ENCODE results near the gene ANO2.

ANO2 gene

GRCh38 chr12:5947006-5947405, 1.9 kb upstream of the ANO2 start:
- no peak for DNase-seq

GRCh38 chr12:5946388-5946787, 1.3 kb upstream of the ANO2 start:
- Histone ChIP-seq H4K91ac (ENCODE audit: low read length) (no peak overlapping the region), H3K79me1 (replicated peaks; ENCODE audit: low read length, poor library complexity, severe bottlenecking) (no peaks in the 10 kb centered on the region), H2BK120ac (ENCODE audit: low read depth, low read length) (no peak overlapping the region), H3K27ac (ENCODE audit: low read length, poor library complexity, severe bottlenecking) (no peak overlapping the region), H3K9ac (ENCODE audit: low read length) (no peak overlapping the region), H3K14ac (ENCODE audit: low read length in 2 of 2) (no peak overlapping the region), H2BK12ac (ENCODE audit: low read length in 2 of 2) (no peak overlapping the region), H3K4me1 (ENCODE audit: control insufficient read depth, insufficient read depth, low read depth, low read length) (peaks cover 6% of the 10 kb centered on the region), H3K4ac (ENCODE audit: low read depth in 1 of 2, low read length in 2 of 2) (no peak overlapping the region), H3K36me3 (ENCODE audit: control insufficient read depth in 1 of 2, insufficient read depth in 2 of 2, low read depth in 1 of 2, low read length in 2 of 2) (no peaks in the 10 kb centered on the region), H2BK15ac (ENCODE audit: low read depth, poor library complexity, severe bottlenecking) (no peak overlapping the region), H2AK5ac (ENCODE audit: low read length, severe bottlenecking) (no peak overlapping the region), H3K4me3 (ENCODE audit: insufficient read depth in 1 of 2, low read depth in 1 of 2, low read length in 2 of 2) (no peak overlapping the region), H4K8ac (ENCODE audit: low read length) (no peak overlapping the region), H2BK5ac (ENCODE audit: low read depth, low read length, poor library complexity, severe bottlenecking) (no peak overlapping the region), H3K4me2 (ENCODE audit: low read length, poor library complexity, severe bottlenecking) (no peak overlapping the region), H3K18ac (ENCODE audit: low read depth in 1 of 2, low read length in 2 of 2) (no peak overlapping the region), H2AFZ (ENCODE audit: low read depth, low read length) (no peak overlapping the region), H3K23ac (ENCODE audit: low read length in 2 of 2) (no peak overlapping the region), H3K9me3 (ENCODE audit: control insufficient read depth, low read length) (no peaks in the 10 kb centered on the region), H3K27me3 (ENCODE audit: control insufficient read depth in 1 of 2, insufficient read depth in 1 of 2, low read length in 2 of 2) (peaks cover 75% of the 10 kb centered on the region in 2 experiments)
- 71% methylated on average over 2 of the region's 2 CpGs for WGBS
- no peak for DNase-seq

More at GRCh38 chr12:5947006-5947405, 1.9 kb upstream of the ANO2 start:
- Histone ChIP-seq H2BK12ac (ENCODE audit: low read length in 2 of 2) (no peak overlapping the region), H4K8ac (ENCODE audit: low read length) (no peak overlapping the region), H3K4ac (ENCODE audit: low read depth in 1 of 2, low read length in 2 of 2) (no peak overlapping the region), H3K23ac (ENCODE audit: low read length in 2 of 2) (no peak overlapping the region), H3K4me1 (ENCODE audit: control insufficient read depth, insufficient read depth, low read depth, low read length) (peaks cover 6% of the 10 kb centered on the region), H2AFZ (ENCODE audit: low read depth, low read length) (no peak overlapping the region), H2BK120ac (ENCODE audit: low read depth, low read length) (no peak overlapping the region), H3K18ac (ENCODE audit: low read depth in 1 of 2, low read length in 2 of 2) (no peak overlapping the region), H3K14ac (ENCODE audit: low read length in 2 of 2) (no peak overlapping the region), H3K9me3 (ENCODE audit: control insufficient read depth, low read length) (no peaks in the 10 kb centered on the region), H2BK5ac (ENCODE audit: low read depth, low read length, poor library complexity, severe bottlenecking) (no peak overlapping the region), H3K4me3 (ENCODE audit: insufficient read depth in 1 of 2, low read depth in 1 of 2, low read length in 2 of 2) (no peak overlapping the region), H3K9ac (ENCODE audit: low read length) (no peak overlapping the region), H2BK15ac (ENCODE audit: low read depth, poor library complexity, severe bottlenecking) (no peak overlapping the region), H3K79me1 (replicated peaks; ENCODE audit: low read length, poor library complexity, severe bottlenecking) (no peaks in the 10 kb centered on the region), H3K27me3 (ENCODE audit: control insufficient read depth in 1 of 2, insufficient read depth in 1 of 2, low read length in 2 of 2) (peaks cover 77 to 81% of the 10 kb centered on the region in 2 experiments), H3K36me3 (ENCODE audit: control insufficient read depth in 1 of 2, insufficient read depth in 2 of 2, low read depth in 1 of 2, low read length in 2 of 2) (no peaks in the 10 kb centered on the region), H2AK5ac (ENCODE audit: low read length, severe bottlenecking) (no peak overlapping the region), H3K4me2 (ENCODE audit: low read length, poor library complexity, severe bottlenecking) (no peak overlapping the region), H4K91ac (ENCODE audit: low read length) (no peak overlapping the region), H3K27ac (ENCODE audit: low read length, poor library complexity, severe bottlenecking) (no peak overlapping the region)
- WGBS, result 80% methylated on average over 1 of the region's 1 CpG

- peak overlapping the region; percentile 57 to 74 for H3K4me3 ChIP-seq (ENCODE audit: insufficient read depth in 1 of 2, low read depth in 1 of 2, low read length in 2 of 2)
- 2% methylated on average over 12 of the region's 12 CpGs for WGBS
- no peak for DNase-seq
- H3K79me1 ChIP-seq (replicated peaks; ENCODE audit: low read length, poor library complexity, severe bottlenecking), result no peaks in the 10 kb centered on the region
- H3K27me3 ChIP-seq (ENCODE audit: control insufficient read depth in 1 of 2, insufficient read depth in 1 of 2, low read length in 2 of 2), result peaks cover 61 to 69% of the 10 kb centered on the region in 2 experiments
- no peak overlapping the region for H2BK12ac ChIP-seq (ENCODE audit: low read length in 2 of 2)
- H3K4ac ChIP-seq (ENCODE audit: low read depth in 1 of 2, low read length in 2 of 2), result no peak overlapping the region
- H4K8ac ChIP-seq (ENCODE audit: low read length), result no peak overlapping the region
- H3K14ac ChIP-seq (ENCODE audit: low read length in 2 of 2), result no peak overlapping the region
- H2AK5ac ChIP-seq (ENCODE audit: low read length, severe bottlenecking), result no peak overlapping the region
- no peak overlapping the region for H2BK15ac ChIP-seq (ENCODE audit: low read depth, poor library complexity, severe bottlenecking)
- no peak overlapping the region for H2BK5ac ChIP-seq (ENCODE audit: low read depth, low read length, poor library complexity, severe bottlenecking)
- no peak overlapping the region for H4K91ac ChIP-seq (ENCODE audit: low read length)
- no peaks in the 10 kb centered on the region for H3K9me3 ChIP-seq (ENCODE audit: control insufficient read depth, low read length)
- no peak overlapping the region for H2AFZ ChIP-seq (ENCODE audit: low read depth, low read length)
- no peaks in the 10 kb centered on the region for H3K36me3 ChIP-seq (ENCODE audit: control insufficient read depth in 1 of 2, insufficient read depth in 2 of 2, low read depth in 1 of 2, low read length in 2 of 2)
- no peak overlapping the region for H3K27ac ChIP-seq (ENCODE audit: low read length, poor library complexity, severe bottlenecking)
- peak overlapping the region; percentile 94 for H3K4me2 ChIP-seq (ENCODE audit: low read length, poor library complexity, severe bottlenecking)
- peak overlapping the region; percentile 66 for H3K9ac ChIP-seq (ENCODE audit: low read length)
- H3K23ac ChIP-seq (ENCODE audit: low read length in 2 of 2), result no peak overlapping the region
- H2BK120ac ChIP-seq (ENCODE audit: low read depth, low read length), result no peak overlapping the region
- H3K18ac ChIP-seq (ENCODE audit: low read depth in 1 of 2, low read length in 2 of 2), result no peak overlapping the region
- peaks cover 6% of the 10 kb centered on the region for H3K4me1 ChIP-seq (ENCODE audit: control insufficient read depth, insufficient read depth, low read depth, low read length)
Measured at GRCh38 chr12:5944688-5945070, 380 bp downstream of the ANO2 start.

GRCh38 chr12:5944053-5944452, 1.0 kb downstream of the ANO2 start:
- H3K27me3 ChIP-seq (ENCODE audit: control insufficient read depth in 1 of 2, insufficient read depth in 1 of 2, low read length in 2 of 2), result peaks cover 61 to 68% of the 10 kb centered on the region in 2 experiments

More at GRCh38 chr12:5944053-5944452, 1.0 kb downstream of the ANO2 start:
- Histone ChIP-seq H4K8ac (ENCODE audit: low read length) (no peak overlapping the region), H3K4me1 (ENCODE audit: control insufficient read depth, insufficient read depth, low read depth, low read length) (peaks cover 6% of the 10 kb centered on the region), H2AFZ (ENCODE audit: low read depth, low read length) (no peak overlapping the region), H3K36me3 (ENCODE audit: control insufficient read depth in 1 of 2, insufficient read depth in 2 of 2, low read depth in 1 of 2, low read length in 2 of 2) (no peaks in the 10 kb centered on the region), H3K4me2 (ENCODE audit: low read length, poor library complexity, severe bottlenecking) (no peak overlapping the region), H4K91ac (ENCODE audit: low read length) (no peak overlapping the region), H2BK120ac (ENCODE audit: low read depth, low read length) (no peak overlapping the region), H2BK5ac (ENCODE audit: low read depth, low read length, poor library complexity, severe bottlenecking) (no peak overlapping the region), H2BK12ac (ENCODE audit: low read length in 2 of 2) (no peak overlapping the region), H3K79me1 (replicated peaks; ENCODE audit: low read length, poor library complexity, severe bottlenecking) (no peaks in the 10 kb centered on the region), H3K18ac (ENCODE audit: low read depth in 1 of 2, low read length in 2 of 2) (no peak overlapping the region), H3K14ac (ENCODE audit: low read length in 2 of 2) (no peak overlapping the region), H3K23ac (ENCODE audit: low read length in 2 of 2) (no peak overlapping the region), H3K4ac (ENCODE audit: low read depth in 1 of 2, low read length in 2 of 2) (no peak overlapping the region), H2AK5ac (ENCODE audit: low read length, severe bottlenecking) (no peak overlapping the region), H3K27ac (ENCODE audit: low read length, poor library complexity, severe bottlenecking) (no peak overlapping the region), H3K9ac (ENCODE audit: low read length) (no peak overlapping the region), H3K9me3 (ENCODE audit: control insufficient read depth, low read length) (no peaks in the 10 kb centered on the region), H2BK15ac (ENCODE audit: low read depth, poor library complexity, severe bottlenecking) (no peak overlapping the region), H3K4me3 (ENCODE audit: insufficient read depth in 1 of 2, low read depth in 1 of 2, low read length in 2 of 2) (no peak overlapping the region)
- DNase-seq, result no peak
- WGBS, result 79% methylated on average over 8 of the region's 8 CpGs

Data from mesenchymal stem cell (in vitro differentiated cells and primary cell).